Transverse colon (tissue), 4 donors: ENCODE data around the gene DTWD2.

Source experiments
- CTCF ChIP-seq, 5 experiments: fragments of 200-600 bp in 3 of 5; fragments of 450-650 bp in 2 of 5; sonication (generic) in 3 of 5; IDR thresholded peaks; 1 replicate in 2 of 5; 2 replicates in 3 of 5; pipeline ENCODE4 v1.5.1; 2016 to 2017; ENCODE audit warnings: antibody characterized with exemption in 5 of 5, inconsistent platforms in 3 of 5, mild to moderate bottlenecking in 2 of 5, moderate library complexity in 1 of 5
- EP300 ChIP-seq: sonication (generic); formaldehyde crosslinking; IDR thresholded peaks from one replicate; pipeline ENCODE4 v1.6.1; 2017; ENCODE audit warnings: antibody characterized with exemption, low read depth
- POLR2A ChIP-seq: fragments of 450-650 bp; IDR thresholded peaks from one replicate; pipeline ENCODE4 v1.6.1; 2016; ENCODE audit warnings: antibody characterized with exemption, mild to moderate bottlenecking, moderate library complexity
- POLR2AphosphoS5 ChIP-seq, 3 donors: sonication (generic); formaldehyde crosslinking; IDR thresholded peaks; one replicate each; pipeline ENCODE4 v1.6.1; 2016; ENCODE audit warnings: antibody characterized with exemption in 3 of 3

- TF ChIP-seq CTCF (IDR thresholded peaks at IDR 0.05) (no peak), POLR2A (no peak), POLR2AphosphoS5 (IDR thresholded peaks at IDR 0.05) (no peak), EP300 (no peak)
Observed at GRCh38 chr5:118988866-118989180, 476 bp upstream of the DTWD2 start.
